Stimulated activated CD8-positive, alpha-beta memory T cell treated with anti-CD3 and anti-CD28 coated beads, Interleukin-15, amount 100 ng/mL, for 48 hours (primary cell): ENCODE data around the gene LRRC43.

Experiments
- DNase-seq, 2 donors: peaks; one replicate each; pipeline ENCODE4 v3.0.0-alpha.2; 2020; ENCODE audit warnings: low read depth in 2 of 2

LRRC43 gene

DNA sequence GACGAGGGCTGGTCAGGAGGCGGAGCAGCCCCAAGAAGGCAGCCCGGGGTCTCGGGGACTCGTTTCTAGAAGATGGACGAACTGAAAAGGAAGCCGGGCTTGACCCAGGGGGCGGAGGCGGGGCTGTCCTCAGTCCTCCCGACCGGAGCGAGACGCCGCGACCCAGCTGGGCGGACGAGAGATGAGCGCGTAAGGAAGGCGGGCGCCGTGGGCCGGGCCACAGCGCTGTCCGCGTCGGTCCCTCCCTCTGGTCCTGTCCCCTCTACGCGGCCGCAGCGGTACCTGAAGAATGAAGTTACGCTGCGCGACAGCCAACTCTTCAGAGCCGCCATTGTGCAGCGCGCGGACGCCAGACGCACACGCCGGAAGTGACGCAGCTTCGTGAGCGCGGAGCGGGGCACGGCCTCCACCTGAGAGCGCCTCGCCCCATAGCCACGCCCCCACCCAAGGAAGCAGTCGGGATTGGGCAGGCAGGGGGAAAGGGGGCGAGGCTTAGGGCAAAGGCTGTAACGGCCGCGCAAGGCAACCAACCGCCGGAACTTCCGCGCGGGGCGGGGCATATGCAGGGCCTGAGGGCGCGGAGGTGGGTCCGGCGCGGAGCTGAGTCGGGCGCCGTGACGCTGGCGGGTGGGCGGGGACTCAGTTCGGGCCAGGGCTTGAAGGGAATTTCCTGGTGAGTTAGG lies 42.9 kb downstream of the LRRC43 start, which contains the start of gene DIABLO:
Gene DIABLO, minus strand, starts transcription at position 370 of the 683 bp plus-strand sequence. Its CDS starts 38 bp downstream, at position 332.
- peak; percentile 100 for DNase-seq

DNA sequence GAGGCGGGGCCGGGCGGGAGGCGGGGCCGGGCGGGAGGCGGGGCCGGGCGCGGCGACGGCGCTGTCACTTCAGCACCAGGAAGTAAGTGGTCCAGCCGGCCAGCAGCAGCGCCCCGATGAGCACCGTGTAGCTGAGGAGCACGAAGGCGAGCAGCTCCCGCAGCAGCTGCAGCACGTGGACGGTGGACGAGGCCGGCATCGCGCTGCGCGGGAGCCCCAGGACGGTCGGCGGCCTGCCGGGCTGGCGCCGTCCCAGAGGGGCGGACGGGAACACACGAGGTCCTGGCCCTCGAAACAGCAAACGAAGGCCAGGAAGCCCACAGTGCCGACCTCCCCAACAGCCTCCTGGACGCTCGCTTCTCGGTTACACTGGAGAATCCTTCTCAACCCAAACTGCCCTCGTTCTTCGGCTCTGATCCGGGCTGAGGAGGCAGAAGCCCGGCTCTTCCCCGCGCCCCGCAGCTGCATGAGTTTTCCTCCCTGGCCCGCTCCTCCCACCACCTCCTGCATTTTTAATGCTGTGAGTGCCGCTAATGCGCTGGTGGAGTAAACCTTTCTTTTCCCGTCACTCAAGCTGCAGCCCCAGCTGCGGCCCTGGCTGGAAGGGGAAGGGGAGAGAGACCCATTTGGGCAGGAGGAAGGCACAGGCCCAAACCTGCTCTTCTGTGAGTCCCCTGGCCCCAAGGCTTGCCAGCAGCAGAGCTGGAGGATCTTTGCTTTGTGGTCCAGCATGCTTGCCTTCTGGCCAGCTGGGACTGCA lies 43.6 kb downstream of the LRRC43 start:
- DNase-seq = no peak

DNA sequence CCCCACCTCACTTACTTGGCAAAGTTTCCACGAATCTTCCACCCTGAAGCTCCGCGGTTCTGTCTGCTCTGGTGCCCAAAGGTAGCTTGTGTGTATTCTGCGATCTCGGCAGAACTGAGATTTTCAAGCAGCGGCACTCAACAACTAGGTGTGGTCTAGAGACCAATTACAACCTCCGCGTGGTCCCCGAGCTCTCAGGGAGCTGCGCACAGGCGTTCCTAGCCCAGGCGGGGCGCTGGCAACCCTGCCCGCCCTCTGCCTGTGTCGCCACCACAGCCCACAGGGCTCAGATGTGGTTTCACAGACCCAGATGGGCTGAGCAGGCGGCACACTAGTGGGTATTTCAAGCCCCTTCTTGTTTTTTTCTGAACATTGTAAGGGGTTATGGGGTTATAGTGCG lies 44.4 kb downstream of the LRRC43 start:
- peak; percentile 35 to 43 for DNase-seq

DNA sequence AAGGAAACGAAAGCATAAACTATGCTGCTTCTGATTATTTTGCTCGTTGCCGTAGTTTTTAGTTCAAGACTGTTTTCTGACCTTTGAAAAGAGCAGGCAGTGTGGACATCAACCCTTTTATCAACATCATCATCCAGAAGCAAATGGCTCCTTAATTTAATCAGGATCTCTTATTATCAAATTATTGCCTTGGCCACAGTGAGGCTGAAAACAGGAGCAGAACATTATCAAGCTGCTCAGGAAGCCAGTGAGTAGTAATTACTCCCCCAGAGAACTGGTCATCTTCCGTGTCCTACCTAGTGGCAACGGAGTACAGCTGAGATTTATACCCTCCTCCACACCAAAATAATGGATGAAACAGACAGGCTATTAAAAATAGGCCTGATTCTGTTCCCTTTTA lies 45.2 kb downstream of the LRRC43 start:
- DNase-seq = no peak

DNA sequence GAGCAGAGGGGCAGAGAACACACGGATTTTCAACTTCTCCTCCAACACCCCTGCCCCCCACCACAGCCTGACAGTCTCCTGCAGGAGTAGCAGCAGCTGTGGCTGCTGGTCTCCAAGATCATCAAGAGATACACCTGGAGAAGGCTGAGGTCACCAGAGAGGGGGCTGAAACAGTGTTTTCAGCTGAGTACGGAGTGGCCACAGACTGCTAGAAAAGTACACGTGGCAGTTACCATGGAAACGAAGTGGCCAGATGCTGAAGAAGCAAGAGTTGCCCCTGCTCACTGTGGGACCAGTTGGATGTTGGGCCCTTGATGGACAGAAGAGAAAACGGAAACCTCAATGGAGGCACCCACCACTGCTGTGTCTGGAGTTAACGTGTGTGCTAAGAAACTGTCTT lies 47.9 kb downstream of the LRRC43 start:
- no peak for DNase-seq

DNA sequence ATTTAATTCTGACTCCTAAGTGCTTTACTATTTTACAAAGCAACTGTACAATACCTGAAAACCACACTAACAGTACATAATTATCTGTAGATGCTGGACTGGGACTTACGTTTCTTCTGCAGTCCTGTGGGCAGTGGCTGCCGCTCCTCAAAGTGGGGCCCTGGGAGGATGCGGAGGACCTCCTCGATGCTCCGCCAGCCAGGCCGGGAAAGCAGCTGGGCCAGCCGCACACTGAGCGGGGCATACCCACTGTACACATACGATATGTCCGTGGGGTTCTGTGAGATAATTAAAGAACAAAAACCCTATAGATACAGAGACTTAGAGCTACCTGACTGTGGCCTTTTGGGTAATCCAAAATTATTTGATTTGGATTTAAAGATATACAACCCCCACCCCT lies 49.8 kb downstream of the LRRC43 start:
- no peak for DNase-seq

DNA sequence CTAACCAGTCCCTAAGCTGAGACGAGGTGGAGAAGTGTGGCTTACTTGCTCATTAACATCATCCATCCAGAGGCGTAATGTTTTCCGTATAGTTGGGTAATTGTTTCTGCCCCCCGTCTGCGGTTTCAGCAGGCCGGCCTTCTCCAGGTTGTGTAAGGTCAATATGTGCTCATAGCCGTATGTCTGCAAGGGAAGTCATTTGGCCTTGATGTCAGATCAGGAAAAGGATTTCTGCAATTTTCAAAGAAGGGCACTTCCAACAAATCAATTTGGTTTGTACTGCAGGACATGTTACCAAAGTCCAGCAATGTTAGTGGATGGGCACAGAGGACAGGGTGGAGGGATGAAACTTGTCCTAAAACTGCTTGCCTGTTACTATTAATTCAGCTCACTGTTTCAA lies 52.8 kb downstream of the LRRC43 start:
- no peak for DNase-seq

DNA sequence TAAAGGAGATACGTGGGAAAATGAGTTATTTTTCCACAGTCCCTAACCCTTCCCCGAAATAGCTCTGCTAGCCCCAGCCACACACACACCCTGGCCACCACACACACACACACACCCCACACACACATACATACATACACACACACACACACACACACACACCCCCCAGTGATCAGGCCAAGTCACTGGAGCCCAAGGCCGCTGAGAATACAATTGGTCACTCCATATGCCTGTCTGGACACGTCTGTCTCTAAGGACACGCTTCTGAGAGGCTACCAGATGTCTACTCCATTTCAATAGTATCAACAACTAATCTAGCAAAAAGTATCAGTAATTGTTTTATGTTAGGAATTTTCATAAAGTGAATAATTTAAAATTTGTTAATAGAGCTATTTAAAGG lies 55.9 kb downstream of the LRRC43 start:
- no peak for DNase-seq

DNA sequence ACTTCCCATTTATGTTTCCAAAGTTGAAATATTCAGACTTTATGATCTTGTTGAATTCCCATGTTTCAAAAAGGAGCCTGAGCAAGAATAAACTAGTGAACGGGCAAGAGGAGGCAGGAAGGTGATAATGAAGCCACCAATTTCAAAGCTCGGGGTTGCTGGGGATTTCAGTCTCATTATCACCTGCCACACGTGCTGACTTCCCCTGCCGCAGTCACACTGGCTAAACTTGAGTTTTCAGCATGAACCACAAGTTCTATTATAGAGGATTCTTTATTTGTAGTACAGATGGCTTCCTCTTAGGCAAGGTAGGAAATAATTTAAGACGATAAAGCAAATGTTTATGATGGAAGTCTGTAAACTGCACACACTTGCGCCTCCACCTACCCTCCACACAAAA lies 61.0 kb downstream of the LRRC43 start:
- no peak for DNase-seq

DNA sequence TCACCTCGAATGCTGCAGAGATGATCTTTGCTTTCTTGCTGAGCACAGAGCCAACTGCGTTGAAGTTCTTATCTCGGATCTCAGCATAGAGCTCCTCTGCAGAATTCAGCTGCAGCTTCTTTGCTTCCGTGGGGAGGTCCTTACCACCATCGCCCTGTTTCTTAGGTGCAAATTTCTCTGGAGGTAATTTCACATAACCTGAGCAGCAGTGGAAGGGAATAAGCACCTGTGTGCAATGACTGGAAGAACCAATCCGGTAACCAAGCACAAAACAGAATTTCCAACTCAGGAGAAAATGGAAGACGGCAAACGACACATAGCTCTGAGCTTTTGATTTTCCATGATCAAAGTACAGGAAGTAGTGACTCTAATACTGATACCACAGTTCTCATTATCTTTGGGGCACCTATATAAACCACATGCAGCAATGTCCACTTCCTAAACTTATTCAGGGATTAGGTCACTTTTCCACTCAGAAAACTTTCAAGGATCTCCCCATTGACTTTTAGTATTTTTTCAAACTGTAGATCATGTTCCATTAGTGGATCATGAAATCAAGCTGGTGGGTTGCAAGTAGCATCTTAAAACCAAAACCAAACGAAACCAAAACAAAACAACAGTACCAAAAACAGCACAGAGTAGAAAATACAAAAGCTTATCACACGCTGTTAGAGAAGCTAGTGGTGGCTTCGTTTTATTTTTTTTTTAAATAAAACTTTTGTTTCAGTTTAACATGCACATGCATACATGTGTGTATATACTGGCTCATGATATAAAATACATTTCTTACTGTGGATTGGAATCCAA lies 61.8 kb downstream of the LRRC43 start:
- DNase-seq = no peak

DNA sequence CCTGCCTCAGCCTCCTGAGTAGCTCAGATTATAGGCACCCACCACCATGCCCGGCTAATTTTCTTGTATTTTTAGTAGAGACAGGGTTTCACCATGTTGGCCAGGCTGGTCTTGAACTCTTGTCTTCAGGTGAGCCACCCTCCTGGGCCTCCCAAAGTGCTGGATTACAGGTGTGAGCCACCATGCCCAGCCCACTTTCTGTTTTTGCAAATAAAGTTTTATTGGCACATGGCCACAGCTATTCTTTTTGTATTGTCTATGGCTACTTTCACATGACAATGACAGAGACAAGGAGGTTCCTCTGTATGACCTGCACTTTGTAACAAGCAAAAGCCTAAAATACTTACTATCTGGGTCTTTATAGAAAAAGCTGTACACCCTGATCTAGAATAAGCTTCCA lies 62.6 kb downstream of the LRRC43 start:
- no peak for DNase-seq

DNA sequence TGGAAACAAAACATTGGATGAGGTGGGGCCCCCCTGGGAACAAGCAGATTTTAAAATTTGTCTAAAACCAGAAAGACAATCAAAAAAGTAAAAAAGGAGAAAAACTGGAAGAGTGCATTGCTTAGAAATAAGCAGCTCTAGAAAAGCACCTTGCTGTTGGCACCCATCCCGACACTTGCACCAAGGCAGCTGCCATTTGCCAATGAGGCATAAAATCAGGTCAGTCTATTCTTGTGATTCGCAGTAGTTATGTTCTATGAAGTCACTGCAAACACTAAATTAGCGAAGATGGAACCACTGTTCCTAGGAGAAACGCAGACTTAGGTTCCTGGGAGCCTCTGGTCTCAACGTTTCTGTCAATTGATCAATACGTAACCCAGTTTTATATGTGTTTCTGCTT lies 67.1 kb downstream of the LRRC43 start:
- DNase-seq = no peak

DNA sequence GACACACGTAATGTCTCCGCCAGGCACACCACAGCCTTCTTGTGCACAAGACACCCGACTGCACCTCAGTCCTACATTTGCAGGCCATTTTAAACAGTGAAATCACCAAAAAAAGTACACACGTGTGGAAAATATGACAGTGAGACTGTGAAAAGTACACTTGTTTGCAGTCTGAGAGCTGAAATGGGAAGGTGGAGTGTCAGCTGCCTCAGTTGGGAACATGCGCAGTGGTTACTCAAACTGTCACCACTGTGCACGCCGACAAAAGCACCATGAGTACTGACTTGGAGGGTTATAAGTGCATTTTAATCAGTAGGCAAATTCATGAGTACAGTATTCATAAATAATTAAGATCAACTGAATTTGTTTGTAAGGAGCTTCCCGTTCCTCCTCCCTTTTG lies 67.6 kb downstream of the LRRC43 start:
- no peak for DNase-seq
